Testis (tissue), 3 donors: ENCODE measurements around the gene SEMA3G. TPM values are rescaled to one million over a fixed set of nuclear protein-coding genes. Genes with fewer than 3 reads are reported as not detected.

ENCODE experiments used
- DNase-seq: peaks from one replicate; pipeline ENCODE4 v3.0.0-alpha.2; 2019
- H3K27ac ChIP-seq, 2 donors: fragments of 200-600 bp; sonication (generic); one replicate each; pipeline ENCODE4 v1.5.1; 2019
- H3K27me3 ChIP-seq: fragments of 200-600 bp; sonication (generic); one replicate; pipeline ENCODE4 v1.5.1; 2019
- H3K36me3 ChIP-seq: fragments of 200-600 bp; sonication (generic); one replicate; pipeline ENCODE4 v1.5.1; 2017; ENCODE audit warnings: low read depth; ENCODE audit errors: missing control alignments
- H3K4me1 ChIP-seq: fragments of 200-600 bp; sonication (generic); one replicate; pipeline ENCODE4 v1.5.1; 2019
- H3K4me3 ChIP-seq, 2 donors: fragments of 200-600 bp; sonication (generic); one replicate each; pipeline ENCODE4 v1.5.1; 2017 to 2019
- H3K9me3 ChIP-seq: fragments of 200-600 bp; sonication (generic); one replicate; pipeline ENCODE4 v1.5.1; 2017
- CTCF ChIP-seq, 3 experiments: fragments of 450-650 bp in 2 of 3; fragments of 200-600 bp in 1 of 3; sonication (generic) in 1 of 3; IDR thresholded peaks; one replicate each; pipeline ENCODE4 v1.5.1; 2016 to 2019; ENCODE audit warnings: antibody characterized with exemption in 3 of 3, mild to moderate bottlenecking in 2 of 3, moderate library complexity in 1 of 3
- POLR2A ChIP-seq: fragments of 450-650 bp; IDR thresholded peaks from one replicate; pipeline ENCODE4 v1.6.1; 2017; ENCODE audit warnings: antibody characterized with exemption, mild to moderate bottlenecking, moderate library complexity
- WGBS, 2 donors: methylation state at CpG; one replicate each; pipeline ENCODE4 v1.1.5; 2018; 5-methylcytosine and 5-hydroxymethylcytosine counted together
- intact Hi-C: fragments of 100-400 bp; cut with DNase I; formaldehyde crosslinking; loops from one replicate; pipeline ENCODE4 v1.15.1; 2023; ENCODE audit warnings: low total_unique reads
- polyA plus RNA-seq: library from polyadenylated mRNA; stranded (reverse); fragments of 350-450 nt; fragmentation: Illumina TruSeq; extraction: RNeasy Lipid Tissue Mini Kit (QIAGEN cat#74804); gene quantifications from one replicate; pipeline ENCODE4 v1.2.3, GENCODE V29; 2014; ENCODE audit warnings: low read depth, low replicate concordance; ENCODE audit not compliant: insufficient read depth
- total RNA-seq, 2 donors: library from RNA; depleted of rRNA; stranded (reverse); fragments of >200 nt; gene quantifications; one replicate each; pipeline ENCODE4 v1.2.3, GENCODE V29; 2016

SEMA3G gene
- total and polyA plus RNA-seq, 3 donors from 2014 or later: 1.7 to 3.1 (median 2.1) TPM

- H3K4me3 ChIP-seq: no peak overlapping the region
- H3K4me1 ChIP-seq: no peaks in the 10 kb centered on the region
- no peak for TF ChIP-seq POLR2A
- TF ChIP-seq CTCF (IDR thresholded peaks at IDR 0.05): no peak
- no peak for DNase-seq
- no peaks in the 10 kb centered on the region for H3K36me3 ChIP-seq
- intact Hi-C loops: no loop called here
- H3K27ac ChIP-seq: no peak overlapping the region
- no peaks in the 10 kb centered on the region for H3K9me3 ChIP-seq
- 91% methylated on average over 12 of the region's 12 CpGs; no CpG with 5 or more reads in 1 of the 2 donors for WGBS, 2 donors
- H3K27me3 ChIP-seq: no peaks in the 10 kb centered on the region
Observed at GRCh38 chr3:52440249-52440551, 4.7 kb downstream of the SEMA3G start.

DNA sequence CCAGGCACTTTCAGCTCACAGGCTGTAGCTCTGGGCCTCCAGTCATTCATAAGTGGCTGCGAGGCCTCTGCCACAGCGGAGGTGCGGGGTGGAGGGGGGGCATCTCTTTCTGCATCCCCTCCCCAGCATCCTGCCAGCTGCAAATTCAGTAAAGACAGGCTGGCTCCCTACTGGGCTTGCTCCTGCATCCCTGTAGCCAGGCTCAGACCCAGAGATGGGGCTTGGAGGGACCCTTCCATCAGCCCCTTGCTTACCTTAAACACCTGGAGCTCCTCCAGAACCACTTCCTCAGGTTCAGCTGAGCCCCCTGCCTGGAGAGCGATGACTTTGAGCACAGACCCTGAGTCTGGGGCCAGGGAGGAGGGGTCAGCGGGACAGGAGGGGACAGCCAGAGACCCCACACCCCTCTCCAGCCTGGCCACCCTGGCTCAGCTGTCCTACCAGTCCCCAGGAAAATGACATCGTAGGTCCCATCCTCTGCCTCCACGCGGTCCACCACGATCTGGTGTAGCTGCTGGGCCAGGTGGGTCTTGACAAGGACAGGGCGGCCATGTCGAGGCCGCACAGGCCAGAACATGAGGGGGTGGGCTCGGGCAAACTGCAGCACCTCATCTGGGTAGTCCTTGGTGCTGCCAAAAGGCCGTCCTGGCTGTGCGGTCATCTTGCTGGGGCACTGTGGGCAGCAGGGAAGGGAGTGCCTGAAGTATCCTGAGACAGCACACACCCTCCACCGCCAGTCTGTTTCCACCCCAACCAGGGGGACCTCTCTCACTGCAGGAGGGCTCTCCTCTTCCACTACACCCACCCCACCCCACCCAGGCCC is 5.3 kb downstream of the SEMA3G start:
- WGBS, 2 donors: 95 to 98% methylated on average over 7 to 16 of the region's 16 CpGs
- H3K36me3 ChIP-seq: no peaks in the 10 kb centered on the region
- no peaks in the 10 kb centered on the region for H3K27me3 ChIP-seq
- no peak overlapping the region for H3K4me3 ChIP-seq
- no peaks in the 10 kb centered on the region for H3K9me3 ChIP-seq
- no peak for DNase-seq
- no peaks in the 10 kb centered on the region for H3K4me1 ChIP-seq
- intact Hi-C loops: no loop called here
- TF ChIP-seq CTCF (IDR thresholded peaks at IDR 0.05) (no peak), POLR2A (no peak)
- no peak overlapping the region for H3K27ac ChIP-seq

DNA sequence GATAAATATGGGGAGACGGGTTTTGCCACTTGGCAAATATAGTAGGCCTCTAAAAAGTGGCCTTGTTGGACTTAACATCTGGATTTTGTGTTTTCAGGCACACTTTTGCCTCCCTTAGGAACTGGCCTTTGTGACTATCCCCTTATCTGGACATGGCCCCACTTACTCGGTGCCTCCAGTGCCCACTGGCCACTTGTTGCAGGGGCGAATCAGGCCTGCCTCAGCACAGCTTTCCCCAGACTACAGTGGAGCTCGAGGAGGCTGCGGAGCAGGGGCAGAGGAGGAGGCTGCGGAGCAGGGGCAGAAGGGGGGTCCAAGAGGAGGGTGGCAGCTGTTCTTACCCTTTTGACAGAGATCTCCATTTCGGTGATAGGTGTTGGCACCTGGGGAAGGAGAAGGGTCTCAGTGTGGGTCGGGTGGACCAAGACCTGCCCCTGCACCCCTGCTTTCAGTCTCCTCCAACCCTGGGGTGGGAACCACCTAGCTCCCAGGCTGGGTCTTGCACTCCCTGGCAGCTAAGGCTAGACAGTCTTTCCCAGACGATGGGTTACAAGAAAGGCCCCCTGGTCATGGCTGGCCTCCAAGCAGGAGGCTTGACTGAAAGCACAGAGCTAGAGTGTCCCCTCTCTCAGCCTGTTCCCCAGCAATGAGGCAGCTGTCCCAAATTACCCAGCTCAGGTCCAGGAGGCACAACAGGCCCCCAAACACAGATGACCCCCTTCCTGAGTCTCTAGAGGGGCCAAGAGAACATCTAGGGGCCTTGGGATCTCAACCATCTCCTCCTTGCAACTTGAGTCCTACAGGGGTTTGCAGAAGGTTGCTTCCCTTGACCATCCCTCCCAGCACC is 6.1 kb downstream of the SEMA3G start:
- Histone ChIP-seq H3K4me1 (peaks cover under 1% of the 10 kb centered on the region), H3K36me3 (no peaks in the 10 kb centered on the region), H3K4me3 (no peak overlapping the region), H3K9me3 (no peaks in the 10 kb centered on the region), H3K27ac (no peak overlapping the region), H3K27me3 (no peaks in the 10 kb centered on the region)
- intact Hi-C loops: no loop called here
- no peak for TF ChIP-seq CTCF (IDR thresholded peaks at IDR 0.05)
- no peak for TF ChIP-seq POLR2A
- 90 to 94% methylated on average over 9 of the region's 9 CpGs for WGBS, 2 donors
- DNase-seq: no peak

DNA sequence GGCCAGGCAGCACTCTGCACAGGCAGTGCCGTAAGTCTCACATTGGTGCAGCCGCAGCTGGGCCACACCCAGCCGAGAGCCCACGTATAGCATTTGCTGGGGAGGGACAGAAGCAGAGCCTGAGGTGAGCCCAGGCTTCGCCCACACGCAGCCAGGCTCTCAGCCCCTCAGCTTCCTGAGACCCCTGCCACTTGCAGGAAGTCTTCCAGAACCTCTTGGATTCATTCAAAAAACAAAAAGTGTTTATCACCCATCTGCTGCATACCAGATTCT is 6.9 kb downstream of the SEMA3G start:
- H3K27me3 ChIP-seq: no peaks in the 10 kb centered on the region
- TF ChIP-seq CTCF (IDR thresholded peaks at IDR 0.05): no peak
- peaks cover 6% of the 10 kb centered on the region for H3K4me1 ChIP-seq
- H3K9me3 ChIP-seq: no peaks in the 10 kb centered on the region
- 94 to 96% methylated on average over 4 to 6 of the region's 6 CpGs for WGBS, 2 donors
- DNase-seq: no peak
- no peak overlapping the region for H3K27ac ChIP-seq
- no peak overlapping the region for H3K4me3 ChIP-seq
- no peaks in the 10 kb centered on the region for H3K36me3 ChIP-seq
- intact Hi-C loops: no loop called here
